ENCODE measurements around the gene STX10. TPM values are rescaled to one million over a fixed set of nuclear protein-coding genes. Genes with fewer than 3 reads are reported as not detected.

Gene STX10
- total and polyA plus RNA-seq, 9 of the 15 experiments (the other 6 are each of a cell fraction or from before 2014, with no cell fraction given), result 0.51 to 66.3 (median 31.0) TPM

GRCh38 chr19:13117772-13118423 lies 32.3 kb downstream of the STX10 start, which contains the start of gene NACC1 (continued):
- peak; percentile 49 to 56 for TF ChIP-seq AFF1 (IDR thresholded peaks at IDR 0.05; ENCODE audit: low read depth in 1 of 2, partially characterized antibody in 2 of 2)
- no peak for TF ChIP-seq ELK3 (CRISPR knock-in tag; IDR thresholded peaks at IDR 0.05)
- peak; percentile 94 for TF ChIP-seq ZBTB7A (IDR thresholded peaks at IDR 0.05; ENCODE audit: borderline replicate concordance, control insufficient read depth, low read depth, low read length)
- no peak for TF ChIP-seq PATZ1 (CRISPR knock-in tag; IDR thresholded peaks at IDR 0.05; ENCODE audit: borderline replicate concordance)
- no peak for TF ChIP-seq SRSF1 (IDR thresholded peaks at IDR 0.05; ENCODE audit: low read depth, low read length)
- TF ChIP-seq ZBTB17 (CRISPR knock-in tag; IDR thresholded peaks at IDR 0.05), result peak; percentile 99
- TF ChIP-seq ZKSCAN8 (CRISPR knock-in tag; IDR thresholded peaks at IDR 0.05), result 0 out of 2 replicates have a peak, but pooled peaks have one; percentile 26
- peak; percentile 33 for TF ChIP-seq HDAC3 (IDR thresholded peaks at IDR 0.05; ENCODE audit: borderline replicate concordance, partially characterized antibody)
- TF ChIP-seq HNRNPLL (IDR thresholded peaks at IDR 0.05; ENCODE audit: low read depth, low read length, poor library complexity, severe bottlenecking), result peak; percentile 27
- TF ChIP-seq RNF2 (IDR thresholded peaks at IDR 0.05), result no peak
- TF ChIP-seq MTA3 (IDR thresholded peaks at IDR 0.05; ENCODE audit: borderline replicate concordance), result peak; percentile 65
- peak; percentile 34 for TF ChIP-seq RBM25 (IDR thresholded peaks at IDR 0.05; ENCODE audit: low read depth, low read length, severe bottlenecking)
- TF ChIP-seq ZFP30 (CRISPR knock-in tag; IDR thresholded peaks at IDR 0.05; ENCODE audit: borderline replicate concordance), result no peak
- 0 out of 2 replicates have a peak, but pooled peaks have one; percentile 48 for TF ChIP-seq MIER1 (IDR thresholded peaks at IDR 0.05; ENCODE audit: low read depth)
- peak; percentile 56; the same call in 1 of the 2 replicates for TF ChIP-seq SP1 (CRISPR knock-in tag; IDR thresholded peaks at IDR 0.05)
- peak; percentile 52; the same call in 1 of the 2 replicates for TF ChIP-seq CBX1 (IDR thresholded peaks at IDR 0.05; ENCODE audit: low read depth)
- TF ChIP-seq ID3 (CRISPR knock-in tag; IDR thresholded peaks at IDR 0.05), result no peak
- peak; percentile 43; the same call in 1 of the 2 replicates for TF ChIP-seq ID3 (tag; IDR thresholded peaks at IDR 0.05)
- no peak for TF ChIP-seq ZNF699 (CRISPR knock-in tag; IDR thresholded peaks at IDR 0.05; ENCODE audit: insufficient replicate concordance)
- no peak for TF ChIP-seq FOXK1 (CRISPR knock-in tag; IDR thresholded peaks at IDR 0.05; ENCODE audit: borderline replicate concordance)

Data from K562 (cell line).